Measurements from ENCODE around the gene EYA3. TPM values are rescaled to one million over a fixed set of nuclear protein-coding genes. Genes with fewer than 3 reads are reported as not detected.

EYA3 gene
- total RNA-seq, 1 donor from 2014 or later = 22.1 TPM

- TF ChIP-seq EZH2 (IDR thresholded peaks at IDR 0.05; ENCODE audit: insufficient read depth, low read length) (no peak), CTCF (IDR thresholded peaks at IDR 0.05; ENCODE audit: insufficient read depth, low read depth, low read length) (no peak)
- H3K27me3 ChIP-seq (ENCODE audit: insufficient read depth, low read length) = no peaks in the 10 kb centered on the region
- Mint-ChIP-seq H3K27me3 (ENCODE audit: low read depth, unreplicated experiment) (no peaks in the 10 kb centered on the region), H3K36me3 (ENCODE audit: low read depth, unreplicated experiment) (peaks cover 2% of the 10 kb centered on the region), H3K27ac (ENCODE audit: unreplicated experiment) (peak overlapping the region; percentile 84), H3K4me3 (ENCODE audit: unreplicated experiment) (no peak overlapping the region), H3K4me1 (ENCODE audit: low read depth, unreplicated experiment) (peaks cover 17% of the 10 kb centered on the region), H3K9me3 (ENCODE audit: unreplicated experiment) (no peaks in the 10 kb centered on the region)
- H3K4me1 ChIP-seq (ENCODE audit: insufficient read depth, low read length) = peaks cover 7% of the 10 kb centered on the region
- H2AFZ ChIP-seq (ENCODE audit: low read depth, low read length) = no peak overlapping the region
- H3K4me3 ChIP-seq (ENCODE audit: insufficient read depth, low read depth, low read length) = no peak overlapping the region
- DNase-seq (ENCODE audit: low read depth) (peak; percentile 27), FAIRE-seq (no peak)
- H3K9me3 ChIP-seq (ENCODE audit: insufficient read depth, low read depth, low read length) = no peaks in the 10 kb centered on the region
- H3K79me2 ChIP-seq (ENCODE audit: insufficient read depth, low read length) = no peaks in the 10 kb centered on the region
- peak overlapping the region; percentile 22 for H3K9ac ChIP-seq (ENCODE audit: low read length)
- H3K27ac ChIP-seq (ENCODE audit: low read depth, low read length) = peak overlapping the region; percentile 19
- H3K4me2 ChIP-seq (ENCODE audit: low read length) = peak overlapping the region; percentile 45
- no peaks in the 10 kb centered on the region for H3K36me3 ChIP-seq (ENCODE audit: insufficient read depth, low read length)
- H4K20me1 ChIP-seq (ENCODE audit: insufficient read depth, low read length) = no peaks in the 10 kb centered on the region
Measured at GRCh38 chr1:28028873-28029654, 59.3 kb downstream of the EYA3 start.

- H3K27ac Mint-ChIP-seq (ENCODE audit: unreplicated experiment) = no peak overlapping the region
- H3K36me3 Mint-ChIP-seq (ENCODE audit: low read depth, unreplicated experiment) = peaks cover 2% of the 10 kb centered on the region
- no peak overlapping the region for H3K9ac ChIP-seq (ENCODE audit: low read length)
- no peak overlapping the region for H2AFZ ChIP-seq (ENCODE audit: low read depth, low read length)
- no peaks in the 10 kb centered on the region for H4K20me1 ChIP-seq (ENCODE audit: insufficient read depth, low read length)
- H3K4me1 Mint-ChIP-seq (ENCODE audit: low read depth, unreplicated experiment) = peaks cover 16% of the 10 kb centered on the region
- no peaks in the 10 kb centered on the region for H3K27me3 ChIP-seq (ENCODE audit: insufficient read depth, low read length)
- no peak for DNase-seq (ENCODE audit: low read depth)
- H3K4me2 ChIP-seq (ENCODE audit: low read length) = no peak overlapping the region
- H3K4me3 ChIP-seq (ENCODE audit: insufficient read depth, low read depth, low read length) = no peak overlapping the region
- no peaks in the 10 kb centered on the region for H3K36me3 ChIP-seq (ENCODE audit: insufficient read depth, low read length)
- H3K79me2 ChIP-seq (ENCODE audit: insufficient read depth, low read length) = peaks cover 2% of the 10 kb centered on the region
- no peaks in the 10 kb centered on the region for H3K27me3 Mint-ChIP-seq (ENCODE audit: low read depth, unreplicated experiment)
- H3K9me3 Mint-ChIP-seq (ENCODE audit: unreplicated experiment) = no peaks in the 10 kb centered on the region
- TF ChIP-seq EZH2 (IDR thresholded peaks at IDR 0.05; ENCODE audit: insufficient read depth, low read length) (no peak), CTCF (IDR thresholded peaks at IDR 0.05; ENCODE audit: insufficient read depth, low read depth, low read length) (no peak)
- no peak for FAIRE-seq
- H3K9me3 ChIP-seq (ENCODE audit: insufficient read depth, low read depth, low read length) = no peaks in the 10 kb centered on the region
- no peak overlapping the region for H3K4me3 Mint-ChIP-seq (ENCODE audit: unreplicated experiment)
- H3K27ac ChIP-seq (ENCODE audit: low read depth, low read length) = no peak overlapping the region
- H3K4me1 ChIP-seq (ENCODE audit: insufficient read depth, low read length) = peaks cover 7% of the 10 kb centered on the region
Measured at GRCh38 chr1:28027660-28028059, 60.8 kb downstream of the EYA3 start.

- Histone ChIP-seq H3K4me1 (ENCODE audit: insufficient read depth, low read length) (peaks cover 7% of the 10 kb centered on the region), H2AFZ (ENCODE audit: low read depth, low read length) (no peak overlapping the region), H4K20me1 (ENCODE audit: insufficient read depth, low read length) (no peaks in the 10 kb centered on the region), H3K79me2 (ENCODE audit: insufficient read depth, low read length) (peaks cover 2% of the 10 kb centered on the region), H3K9ac (ENCODE audit: low read length) (no peak overlapping the region), H3K9me3 (ENCODE audit: insufficient read depth, low read depth, low read length) (no peaks in the 10 kb centered on the region), H3K4me2 (ENCODE audit: low read length) (no peak overlapping the region), H3K36me3 (ENCODE audit: insufficient read depth, low read length) (no peaks in the 10 kb centered on the region), H3K4me3 (ENCODE audit: insufficient read depth, low read depth, low read length) (no peak overlapping the region), H3K27ac (ENCODE audit: low read depth, low read length) (no peak overlapping the region), H3K27me3 (ENCODE audit: insufficient read depth, low read length) (no peaks in the 10 kb centered on the region)
- Mint-ChIP-seq H3K9me3 (ENCODE audit: unreplicated experiment) (no peaks in the 10 kb centered on the region), H3K4me3 (ENCODE audit: unreplicated experiment) (no peak overlapping the region), H3K27ac (ENCODE audit: unreplicated experiment) (no peak overlapping the region), H3K27me3 (ENCODE audit: low read depth, unreplicated experiment) (no peaks in the 10 kb centered on the region), H3K36me3 (ENCODE audit: low read depth, unreplicated experiment) (peaks cover 2% of the 10 kb centered on the region), H3K4me1 (ENCODE audit: low read depth, unreplicated experiment) (peaks cover 12% of the 10 kb centered on the region)
- DNase-seq (ENCODE audit: low read depth) (peak; percentile 22), FAIRE-seq (no peak)
- TF ChIP-seq CTCF (IDR thresholded peaks at IDR 0.05; ENCODE audit: insufficient read depth, low read depth, low read length) (no peak), EZH2 (IDR thresholded peaks at IDR 0.05; ENCODE audit: insufficient read depth, low read length) (no peak)
Measured at GRCh38 chr1:28027238-28027637, 61.2 kb downstream of the EYA3 start.
